Trophoblast cell (in vitro differentiated cells and primary cell): ENCODE results near the gene TRIM13.

Experiments
- DNase-seq, 2 donors: peaks; one replicate each; pipeline ENCODE4 v3.0.0-alpha.2; 2016
- H2AFZ ChIP-seq: 2 replicates; pipeline ENCODE4 v1.6.1; 2013; ENCODE audit warnings: low read length, moderate library complexity, mild to moderate bottlenecking; ENCODE audit not compliant: insufficient read depth, poor library complexity
- H2AK5ac ChIP-seq: 2 replicates; pipeline ENCODE4 v1.6.1; 2013; ENCODE audit warnings: mild to moderate bottlenecking, low read length
- H2BK120ac ChIP-seq: 2 replicates; pipeline ENCODE4 v1.6.1; 2013; ENCODE audit warnings: low read length, mild to moderate bottlenecking, moderate library complexity; ENCODE audit not compliant: insufficient read depth, poor library complexity
- H2BK12ac ChIP-seq: 2 replicates; pipeline ENCODE4 v1.6.1; 2013; ENCODE audit warnings: mild to moderate bottlenecking, low read length, moderate library complexity
- H2BK5ac ChIP-seq: 2 replicates; pipeline ENCODE4 v1.6.1; 2013; ENCODE audit warnings: low read length, low read depth, moderate library complexity, mild to moderate bottlenecking; ENCODE audit not compliant: poor library complexity
- H3K14ac ChIP-seq: 2 replicates; pipeline ENCODE4 v1.6.1; 2013; ENCODE audit warnings: mild to moderate bottlenecking, low read length
- H3K18ac ChIP-seq: 2 replicates; pipeline ENCODE4 v1.6.1; 2013; ENCODE audit warnings: mild to moderate bottlenecking, low read length
- H3K23ac ChIP-seq: 2 replicates; pipeline ENCODE4 v1.6.1; 2013; ENCODE audit warnings: low read length
- H3K27ac ChIP-seq: 2 replicates; pipeline ENCODE4 v1.5.1; 2013; ENCODE audit warnings: low read depth, mild to moderate bottlenecking, inconsistent platforms, low read length, moderate library complexity
- H3K27me3 ChIP-seq: 2 replicates; pipeline ENCODE4 v1.6.1; 2013; ENCODE audit warnings: inconsistent platforms, mild to moderate bottlenecking, low read length, moderate library complexity; ENCODE audit not compliant: insufficient read depth
- H3K36me3 ChIP-seq, 2 experiments: 1 replicate in 1 of 2; 2 replicates in 1 of 2; pipeline ENCODE4 v1.6.1; 2013; ENCODE audit warnings: low read length in 2 of 2, mild to moderate bottlenecking in 2 of 2, moderate library complexity in 1 of 2; ENCODE audit not compliant: insufficient read depth in 2 of 2, control insufficient read depth in 1 of 2
- H3K4ac ChIP-seq: 2 replicates; pipeline ENCODE4 v1.6.1; 2013; ENCODE audit warnings: low read depth, mild to moderate bottlenecking, low read length, moderate library complexity
- H3K4me1 ChIP-seq, 2 experiments: 1 replicate in 1 of 2; 2 replicates in 1 of 2; pipeline ENCODE4 v1.6.1; 2013; ENCODE audit warnings: low read length in 2 of 2, mild to moderate bottlenecking in 2 of 2, moderate library complexity in 1 of 2; ENCODE audit not compliant: insufficient read depth in 2 of 2, control insufficient read depth in 1 of 2
- H3K4me2 ChIP-seq: 2 replicates; pipeline ENCODE4 v1.6.1; 2013; ENCODE audit warnings: inconsistent platforms, mild to moderate bottlenecking, low read length, moderate library complexity
- H3K4me3 ChIP-seq: 2 replicates; pipeline ENCODE4 v1.5.1; 2013; ENCODE audit warnings: mild to moderate bottlenecking, low read depth, low read length, inconsistent platforms
- H3K79me1 ChIP-seq: one replicate; pipeline ENCODE4 v1.6.1; 2013; ENCODE audit warnings: low read length
- H3K79me2 ChIP-seq: 2 replicates; pipeline ENCODE4 v1.6.1; 2013; ENCODE audit warnings: low read length, mild to moderate bottlenecking; ENCODE audit not compliant: control insufficient read depth, insufficient read depth, poor library complexity
- H3K9ac ChIP-seq: 2 replicates; pipeline ENCODE4 v1.6.1; 2013; ENCODE audit warnings: mild to moderate bottlenecking, low read length
- H3K9me3 ChIP-seq: 2 replicates; pipeline ENCODE4 v1.6.1; 2013; ENCODE audit warnings: low read depth, mild to moderate bottlenecking, control low read depth, inconsistent platforms, low read length; ENCODE audit not compliant: insufficient read depth
- H4K12ac ChIP-seq: 2 replicates; pipeline ENCODE4 v1.6.1; 2013; ENCODE audit warnings: low read depth, mild to moderate bottlenecking, low read length, moderate library complexity
- H4K8ac ChIP-seq: 2 replicates; pipeline ENCODE4 v1.6.1; 2013; ENCODE audit warnings: low read depth, mild to moderate bottlenecking, low read length, moderate library complexity
- H4K91ac ChIP-seq: one replicate; pipeline ENCODE4 v1.6.1; 2013; ENCODE audit warnings: low read depth, mild to moderate bottlenecking, low read length, moderate library complexity
- WGBS: extraction: QIAGEN DNeasy Blood & Tissue Kit; methylation state at CpG from one replicate; pipeline ENCODE4 v1.1.7; 2013; ENCODE audit warnings: missing lambda C conversion rate; ENCODE audit not compliant: insufficient read length, insufficient coverage; ENCODE audit errors: extremely low coverage; 5-methylcytosine and 5-hydroxymethylcytosine counted together

Gene TRIM13

GRCh38 chr13:50012396-50013169 lies 15.7 kb downstream of the TRIM13 start:
- Histone ChIP-seq H3K27ac (no peak overlapping the region), H3K9ac (no peak overlapping the region)

DNA sequence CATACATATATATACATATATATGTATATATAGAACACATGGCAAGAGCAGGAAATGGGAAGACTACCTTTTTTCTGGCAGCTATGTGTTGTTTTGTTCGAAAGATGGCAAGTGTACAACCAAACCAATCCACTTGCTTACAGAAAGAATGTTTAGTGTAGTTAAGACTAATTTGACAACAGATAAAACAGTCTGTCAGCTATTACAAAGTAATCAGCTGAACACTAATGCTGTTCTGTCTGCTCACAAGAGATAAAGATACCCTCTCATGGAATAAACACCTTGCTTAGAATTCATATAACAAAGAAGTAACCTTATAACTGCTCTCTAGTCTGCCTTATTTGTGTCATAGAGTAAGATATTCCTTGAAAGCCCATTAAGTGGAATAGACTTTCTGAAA lies 17.5 kb downstream of the TRIM13 start:
- Histone ChIP-seq H2BK120ac (no peak overlapping the region), H3K4me2 (no peak overlapping the region), H3K14ac (no peak overlapping the region), H3K79me2 (no peaks in the 10 kb centered on the region), H3K4ac (no peak overlapping the region), H3K36me3 (peaks cover 15 to 24% of the 10 kb centered on the region in 2 experiments), H3K18ac (no peak overlapping the region), H3K27ac (no peak overlapping the region), H2AFZ (no peak overlapping the region), H2AK5ac (no peak overlapping the region), H3K9ac (no peak overlapping the region), H4K12ac (no peak overlapping the region), H2BK12ac (no peak overlapping the region), H3K27me3 (no peaks in the 10 kb centered on the region), H2BK5ac (no peak overlapping the region), H3K4me3 (no peak overlapping the region), H3K23ac (no peak overlapping the region), H4K91ac (no peak overlapping the region), H3K9me3 (no peaks in the 10 kb centered on the region), H3K4me1 (no peaks in the 10 kb centered on the region), H4K8ac (no peak overlapping the region), H3K79me1 (no peaks in the 10 kb centered on the region)
- DNase-seq: no peak
- WGBS: no CpG with 5 or more reads among the region's 1 CpG

More at GRCh38 chr13:50012396-50013169, 15.7 kb downstream of the TRIM13 start:
- Histone ChIP-seq H3K4ac (no peak overlapping the region), H2BK5ac (no peak overlapping the region), H3K36me3 (peaks cover 15 to 24% of the 10 kb centered on the region in 2 experiments), H4K91ac (no peak overlapping the region), H3K4me3 (no peak overlapping the region), H4K12ac (no peak overlapping the region), H2BK12ac (no peak overlapping the region), H4K8ac (no peak overlapping the region), H2AFZ (no peak overlapping the region), H3K23ac (no peak overlapping the region), H3K4me2 (no peak overlapping the region), H2AK5ac (no peak overlapping the region), H3K4me1 (no peaks in the 10 kb centered on the region), H2BK120ac (no peak overlapping the region), H3K9me3 (no peaks in the 10 kb centered on the region), H3K18ac (no peak overlapping the region), H3K79me2 (no peaks in the 10 kb centered on the region), H3K14ac (no peak overlapping the region), H3K79me1 (no peaks in the 10 kb centered on the region), H3K27me3 (no peaks in the 10 kb centered on the region)
- DNase-seq: peak in 1 of 2 donors; percentile 41
- no CpG with 5 or more reads among the region's 6 CpGs for WGBS

GRCh38 chr13:50015258-50015657 lies 18.4 kb downstream of the TRIM13 start, which contains the start of gene KCNRG:
Gene KCNRG, plus strand, starts transcription at chr13:50015444. Its CDS starts 50 bp downstream, at chr13:50015494.
- H4K12ac ChIP-seq: no peak within 1 kb of the TSS
- no peak within 1 kb of the TSS for H2BK5ac ChIP-seq
- H3K79me1 ChIP-seq: no peaks in the 10 kb centered on the region
- no peak within 1 kb of the TSS for H2AFZ ChIP-seq
- no peaks in the 10 kb centered on the region for H3K27me3 ChIP-seq
- no peaks in the 10 kb centered on the region for H3K79me2 ChIP-seq
- DNase-seq: no peak
- H3K4me2 ChIP-seq: no peak within 1 kb of the TSS
- no peak within 1 kb of the TSS for H4K8ac ChIP-seq
- H3K4me1 ChIP-seq: no peaks in the 10 kb centered on the region
- no peak within 1 kb of the TSS for H3K27ac ChIP-seq
- H3K9me3 ChIP-seq: no peaks in the 10 kb centered on the region
- no peak within 1 kb of the TSS for H3K18ac ChIP-seq
- no peak within 1 kb of the TSS for H3K23ac ChIP-seq
- H3K9ac ChIP-seq: no peak within 1 kb of the TSS
- H2AK5ac ChIP-seq: no peak within 1 kb of the TSS
- no peak within 1 kb of the TSS for H2BK12ac ChIP-seq
- no peak within 1 kb of the TSS for H2BK120ac ChIP-seq
- H3K14ac ChIP-seq: no peak within 1 kb of the TSS
- H3K36me3 ChIP-seq: peaks cover 10 to 22% of the 10 kb centered on the region in 2 experiments
- no peak within 1 kb of the TSS for H3K4ac ChIP-seq
- no peak within 1 kb of the TSS for H4K91ac ChIP-seq
- no peak within 1 kb of the TSS for H3K4me3 ChIP-seq
- no CpG with 5 or more reads among the region's 5 CpGs for WGBS

DNA sequence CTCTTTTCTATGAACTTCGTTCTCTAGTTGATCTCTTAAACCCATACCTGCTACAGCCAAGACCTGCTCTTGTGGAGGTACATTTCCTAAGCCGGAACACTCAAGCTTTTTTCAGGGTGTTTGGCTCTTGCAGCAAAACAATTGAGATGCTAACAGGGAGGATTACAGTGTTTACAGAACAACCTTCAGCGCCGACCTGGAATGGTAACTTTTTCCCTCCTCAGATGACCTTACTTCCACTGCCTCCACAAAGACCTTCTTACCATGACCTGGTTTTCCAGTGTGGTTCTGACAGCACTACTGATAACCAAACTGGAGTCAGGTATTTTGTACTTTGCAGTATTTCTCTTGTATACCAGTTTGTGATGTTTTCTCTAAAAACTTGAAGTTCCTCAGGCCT lies 18.9 kb downstream of the TRIM13 start:
- no peak overlapping the region for H4K91ac ChIP-seq

More for the DNA sequence above, 18.9 kb downstream of the TRIM13 start:
- Histone ChIP-seq H2BK5ac (no peak overlapping the region), H3K18ac (no peak overlapping the region), H3K9ac (no peak overlapping the region), H3K79me2 (no peaks in the 10 kb centered on the region), H3K4me3 (no peak overlapping the region), H3K23ac (no peak overlapping the region), H2AK5ac (no peak overlapping the region), H3K4ac (no peak overlapping the region), H3K27ac (no peak overlapping the region), H3K9me3 (no peaks in the 10 kb centered on the region), H3K79me1 (no peaks in the 10 kb centered on the region), H2AFZ (no peak overlapping the region), H4K12ac (no peak overlapping the region), H3K14ac (no peak overlapping the region), H3K27me3 (no peaks in the 10 kb centered on the region), H3K36me3 (peaks cover 12 to 24% of the 10 kb centered on the region in 2 experiments), H3K4me1 (no peaks in the 10 kb centered on the region), H2BK120ac (no peak overlapping the region), H4K8ac (no peak overlapping the region), H2BK12ac (no peak overlapping the region), H3K4me2 (no peak overlapping the region)
- DNase-seq: no peak
- WGBS: no CpG with 5 or more reads among the region's 4 CpGs
